Astrocyte (in vitro differentiated cells and primary cell): ENCODE data around the gene AGPAT1. TPM values are rescaled to one million over a fixed set of nuclear protein-coding genes. Genes with fewer than 3 reads are reported as not detected.

Experiments
- DNase-seq: peaks from one replicate; pipeline ENCODE4 v3.0.0-alpha.2; 2010; ENCODE audit warnings: low read depth
- FAIRE-seq: peaks from 2 replicates; lab custom pipeline; 2011; peaks lifted over from hg19 to GRCh38; lab: Jason Lieb, UNC
- H2AFZ ChIP-seq: 2 replicates; pipeline ENCODE4 v1.6.0; 2012; ENCODE audit warnings: low read depth, low read length, inconsistent platforms
- H3K27ac ChIP-seq: 2 replicates; pipeline ENCODE4 v1.5.1; 2011; ENCODE audit warnings: low read depth, low read length, inconsistent platforms
- H3K27me3 ChIP-seq: 2 replicates; pipeline ENCODE4 v1.6.0; 2011; ENCODE audit warnings: low read length, inconsistent platforms; ENCODE audit not compliant: insufficient read depth
- H3K36me3 ChIP-seq: 2 replicates; pipeline ENCODE4 v1.5.1; 2011; ENCODE audit warnings: low read length, inconsistent platforms; ENCODE audit not compliant: insufficient read depth
- H3K4me1 ChIP-seq: 2 replicates; pipeline ENCODE4 v1.5.1; 2011; ENCODE audit warnings: low read length, inconsistent platforms; ENCODE audit not compliant: insufficient read depth
- H3K4me2 ChIP-seq: 2 replicates; pipeline ENCODE4 v1.6.0; 2012; ENCODE audit warnings: low read length, inconsistent platforms
- H3K4me3 ChIP-seq: 2 replicates; pipeline ENCODE4 v1.5.1; 2011; ENCODE audit warnings: low read depth, mild to moderate bottlenecking, low read length, inconsistent platforms; ENCODE audit not compliant: insufficient read depth
- H3K79me2 ChIP-seq: 2 replicates; pipeline ENCODE4 v1.6.0; 2012; ENCODE audit warnings: mild to moderate bottlenecking, low read length, inconsistent platforms; ENCODE audit not compliant: insufficient read depth
- H3K9ac ChIP-seq: 2 replicates; pipeline ENCODE4 v1.6.0; 2012; ENCODE audit warnings: mild to moderate bottlenecking, low read length, inconsistent platforms
- H3K9me3 ChIP-seq: 2 replicates; pipeline ENCODE4 v1.5.1; 2012; ENCODE audit warnings: low read depth, mild to moderate bottlenecking, low read length, inconsistent platforms; ENCODE audit not compliant: insufficient read depth
- H4K20me1 ChIP-seq: 2 replicates; pipeline ENCODE4 v1.6.0; 2012; ENCODE audit warnings: low read length, inconsistent platforms; ENCODE audit not compliant: insufficient read depth
- H3K27ac Mint-ChIP-seq: one replicate; pipeline ENCODE4 v1.8.0; 2021; ENCODE audit warnings: mild to moderate bottlenecking, mixed read lengths; ENCODE audit not compliant: unreplicated experiment
- H3K27me3 Mint-ChIP-seq: one replicate; pipeline ENCODE4 v1.8.0; 2021; ENCODE audit warnings: low read depth, mixed read lengths; ENCODE audit not compliant: unreplicated experiment
- H3K36me3 Mint-ChIP-seq: one replicate; pipeline ENCODE4 v1.8.0; 2021; ENCODE audit warnings: low read depth, mixed read lengths; ENCODE audit not compliant: unreplicated experiment
- H3K4me1 Mint-ChIP-seq: one replicate; pipeline ENCODE4 v1.8.0; 2021; ENCODE audit warnings: low read depth, mixed read lengths; ENCODE audit not compliant: unreplicated experiment
- H3K4me3 Mint-ChIP-seq: one replicate; pipeline ENCODE4 v1.8.0; 2021; ENCODE audit warnings: mild to moderate bottlenecking, moderate library complexity, mixed read lengths; ENCODE audit not compliant: unreplicated experiment
- H3K9me3 Mint-ChIP-seq: one replicate; pipeline ENCODE4 v1.8.0; 2021; ENCODE audit warnings: mild to moderate bottlenecking, mixed read lengths; ENCODE audit not compliant: unreplicated experiment
- CTCF ChIP-seq: IDR thresholded peaks from 2 replicates; pipeline ENCODE4 v1.5.1; 2011; ENCODE audit warnings: low read depth, mild to moderate bottlenecking, inconsistent platforms, low read length, moderate library complexity; ENCODE audit not compliant: insufficient read depth
- EZH2 ChIP-seq: IDR thresholded peaks from 2 replicates; pipeline ENCODE4 v1.6.1; 2012; ENCODE audit warnings: mild to moderate bottlenecking, low read length, inconsistent platforms; ENCODE audit not compliant: insufficient read depth
- total RNA-seq: library from RNA; stranded (reverse); gene quantifications from 2 replicates; pipeline ENCODE4 v1.2.1, GENCODE V29; 2021

Gene AGPAT1
- total RNA-seq, 1 donor from 2014 or later, result 94.8 TPM

DNA sequence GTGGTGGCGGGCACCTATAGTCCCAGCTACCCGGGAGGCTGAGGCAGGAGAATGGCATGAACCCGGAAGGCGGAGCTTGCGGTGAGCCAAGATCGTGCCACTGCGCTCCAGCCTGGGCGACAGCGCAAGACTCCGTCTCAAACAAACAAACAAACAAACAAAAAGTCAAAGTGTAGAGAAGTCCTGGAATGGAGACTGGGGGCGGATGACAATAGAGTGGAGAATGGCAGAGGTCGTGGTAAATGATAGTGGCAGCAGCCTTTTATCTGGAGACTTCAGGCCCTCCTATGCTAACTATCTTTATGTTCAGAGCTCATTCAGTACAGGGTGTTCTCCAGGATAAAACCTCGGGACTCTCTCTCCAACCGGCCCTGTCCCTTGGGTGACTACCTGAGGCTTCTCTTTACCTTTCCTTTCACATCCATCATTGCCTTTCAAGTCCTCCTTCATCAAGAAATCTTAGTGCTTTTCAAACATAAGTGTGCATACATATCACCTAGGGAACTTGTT, 44.4 kb downstream of the AGPAT1 start:
- peak overlapping the region; percentile 9 for H3K4me3 Mint-ChIP-seq
- no peak for DNase-seq
- H3K9ac ChIP-seq, result no peak overlapping the region
- FAIRE-seq, result no peak
- no peak overlapping the region for H2AFZ ChIP-seq
- H3K4me3 ChIP-seq, result no peak overlapping the region
- no peaks in the 10 kb centered on the region for H3K36me3 Mint-ChIP-seq
- no peaks in the 10 kb centered on the region for H4K20me1 ChIP-seq
- no peaks in the 10 kb centered on the region for H3K36me3 ChIP-seq
- H3K27me3 Mint-ChIP-seq, result peaks cover 3% of the 10 kb centered on the region
- H3K9me3 Mint-ChIP-seq, result no peaks in the 10 kb centered on the region
- H3K79me2 ChIP-seq, result peaks cover 30% of the 10 kb centered on the region
- no peak for TF ChIP-seq EZH2
- TF ChIP-seq CTCF, result no peak
- H3K27me3 ChIP-seq, result no peaks in the 10 kb centered on the region
- no peaks in the 10 kb centered on the region for H3K9me3 ChIP-seq
- H3K4me2 ChIP-seq, result no peak overlapping the region
- H3K4me1 Mint-ChIP-seq, result peaks cover 21% of the 10 kb centered on the region
- H3K4me1 ChIP-seq, result peaks cover 24% of the 10 kb centered on the region
- no peak overlapping the region for H3K27ac Mint-ChIP-seq
- no peak overlapping the region for H3K27ac ChIP-seq

- Histone ChIP-seq H4K20me1 (no peaks in the 10 kb centered on the region), H3K36me3 (no peaks in the 10 kb centered on the region), H2AFZ (peak overlapping the region; percentile 76), H3K9ac (peak overlapping the region; percentile 84), H3K27ac (peak overlapping the region; percentile 70), H3K4me3 (peak overlapping the region; percentile 83), H3K27me3 (no peaks in the 10 kb centered on the region), H3K4me2 (peak overlapping the region; percentile 99), H3K4me1 (peaks cover 24% of the 10 kb centered on the region), H3K9me3 (no peaks in the 10 kb centered on the region), H3K79me2 (peaks cover 37% of the 10 kb centered on the region)
- peak overlapping the region; percentile 98 for H3K4me3 Mint-ChIP-seq
- H3K9me3 Mint-ChIP-seq, result no peaks in the 10 kb centered on the region
- no peak for FAIRE-seq
- H3K27ac Mint-ChIP-seq, result peak overlapping the region; percentile 95
- peaks cover 21% of the 10 kb centered on the region for H3K4me1 Mint-ChIP-seq
- no peaks in the 10 kb centered on the region for H3K27me3 Mint-ChIP-seq
- no peak for DNase-seq
- peaks cover 6% of the 10 kb centered on the region for H3K36me3 Mint-ChIP-seq
- TF ChIP-seq EZH2 (no peak), CTCF (no peak)
Measured at GRCh38 chr6:32129297-32130088, 46.4 kb downstream of the AGPAT1 start.
